BJ (cell line): ENCODE data around the gene PHACTR1. TPM values are rescaled to one million over a fixed set of nuclear protein-coding genes. Genes with fewer than 3 reads are reported as not detected.

Experiments used
- CTCF ChIA-PET: fragments of 350-600 bp; formaldehyde crosslinking; extraction: SDS; loops from one replicate; lab custom pipeline; 2021; ENCODE audit warnings: antibody characterized with exemption, inconsistent platforms; lab: Yijun Ruan, JAX
- POLR2A ChIA-PET: fragments of 300-600 bp; sonication (Branson Sonifier 250); formaldehyde crosslinking; extraction: SDS; loops from one replicate; lab custom pipeline; 2021; ENCODE audit warnings: antibody characterized with exemption; lab: Charles Lee
- DNase-seq: peaks from one replicate; pipeline ENCODE4 v3.0.0-alpha.2; 2011; ENCODE audit warnings: low read depth
- H3K27me3 ChIP-seq: 2 replicates; pipeline ENCODE4 v1.6.0; 2011; ENCODE audit warnings: low read length; ENCODE audit not compliant: control insufficient read depth, insufficient read depth
- H3K36me3 ChIP-seq: 2 replicates; pipeline ENCODE4 v1.5.1; 2011; ENCODE audit warnings: low read length; ENCODE audit not compliant: control insufficient read depth, insufficient read depth
- H3K4me3 ChIP-seq: 2 replicates; pipeline ENCODE4 v1.5.1; 2011; ENCODE audit warnings: low read depth, mild to moderate bottlenecking, control low read depth, low read length
- CTCF ChIP-seq: IDR thresholded peaks from 2 replicates; pipeline ENCODE4 v1.5.1; 2011; ENCODE audit warnings: low read depth, mild to moderate bottlenecking, control low read depth, inconsistent platforms, low read length, moderate library complexity; ENCODE audit not compliant: insufficient read depth
- polyA plus RNA-seq: library from polyadenylated mRNA; depleted of rRNA; stranded (reverse); fragments of >200 nt; gene quantifications from 2 replicates; pipeline ENCODE4 v1.2.3, GENCODE V29; 2011

The PHACTR1 gene
- polyA plus RNA-seq, 1 experiment = 0.40 TPM

GRCh38 chr6:13275435-13275989 lies 558.9 kb downstream of the PHACTR1 start:
- Histone ChIP-seq H3K4me3 (no peak overlapping the region), H3K27me3 (no peaks in the 10 kb centered on the region), H3K36me3 (no peaks in the 10 kb centered on the region)
- DNase-seq = no peak
- CTCF ChIA-PET = interaction anchor here (0.6 kb wide), 1 partner anchor 1035 kb away, joined by 3 read pairs; no protein-coding TSS in a partner anchor
- no peak for TF ChIP-seq CTCF
- POLR2A ChIA-PET = no interaction called here

- no peak for DNase-seq
- POLR2A ChIA-PET = no interaction called here
- H3K36me3 ChIP-seq = no peaks in the 10 kb centered on the region
- TF ChIP-seq CTCF = no peak
- H3K27me3 ChIP-seq = no peaks in the 10 kb centered on the region
- CTCF ChIA-PET = no interaction called here
- no peak overlapping the region for H3K4me3 ChIP-seq
Measured at GRCh38 chr6:13277231-13277630, 560.7 kb downstream of the PHACTR1 start.

GRCh38 chr6:13278164-13278563 lies 561.6 kb downstream of the PHACTR1 start:
- Histone ChIP-seq H3K4me3 (no peak overlapping the region), H3K27me3 (no peaks in the 10 kb centered on the region), H3K36me3 (no peaks in the 10 kb centered on the region)
- ChIA-PET POLR2A (no interaction called here), CTCF (interaction anchor here (0.6 to 1.1 kb wide), 4 partner anchors 10 to 50 kb away, joined by 3 read pairs; partner anchors contain the start of gene TBC1D7)
- no peak for DNase-seq
- TF ChIP-seq CTCF = no peak

- TF ChIP-seq CTCF = no peak
- Histone ChIP-seq H3K27me3 (no peaks in the 10 kb centered on the region), H3K4me3 (no peak overlapping the region), H3K36me3 (no peaks in the 10 kb centered on the region)
- DNase-seq = peak; percentile 99
- ChIA-PET POLR2A (interaction anchor here (1.3 kb wide), 1 partner anchor 24 kb away, joined by 9 read pairs; no protein-coding TSS in a partner anchor), CTCF (interaction anchor here (0.9 to 1.3 kb wide), 3 partner anchors 20 to 52 kb away, joined by 3 read pairs; partner anchors contain the start of gene TBC1D7)
Measured at GRCh38 chr6:13278991-13279390, 562.4 kb downstream of the PHACTR1 start.

- ChIA-PET POLR2A (no interaction called here), CTCF (interaction anchor here (1.3 kb wide), 1 partner anchor 51 kb away, joined by 3 read pairs; no protein-coding TSS in a partner anchor)
- Histone ChIP-seq H3K4me3 (no peak overlapping the region), H3K27me3 (no peaks in the 10 kb centered on the region), H3K36me3 (no peaks in the 10 kb centered on the region)
- no peak for DNase-seq
- TF ChIP-seq CTCF = no peak
Measured at GRCh38 chr6:13280254-13280653, 563.7 kb downstream of the PHACTR1 start.
